GM19238 (cell line): ENCODE results near the gene OLFML2A.
"Not testable (repeated sequence)": the region's sequence is repeated elsewhere in the genome, so short reads cannot be mapped to it uniquely, and the experiment has no call there.

Experiments used
- DNase-seq: peaks from one replicate; pipeline ENCODE4 v3.0.0; 2011; ENCODE audit warnings: low spot score; ENCODE audit not compliant: insufficient read length

OLFML2A gene

DNA sequence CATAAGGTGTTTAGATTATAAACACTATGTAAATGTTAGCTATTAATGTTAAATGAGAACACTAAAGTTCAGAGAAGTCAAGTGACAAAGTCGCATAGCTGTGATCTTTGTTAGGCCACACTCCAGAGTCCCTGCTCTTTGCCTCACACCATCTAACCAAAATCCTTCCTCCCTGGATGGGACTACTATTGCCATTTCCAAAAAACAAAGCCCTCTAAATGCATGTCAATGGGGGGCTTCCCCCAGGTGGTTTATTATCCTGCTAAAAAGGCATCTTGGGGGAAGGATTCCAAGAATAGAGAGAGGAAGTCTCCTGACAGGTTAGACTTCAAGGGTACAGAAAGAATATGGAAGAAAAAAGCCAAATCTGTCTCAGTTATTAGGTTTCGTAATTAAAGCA is 16.2 kb upstream of the OLFML2A start:
- no peak for DNase-seq

DNA sequence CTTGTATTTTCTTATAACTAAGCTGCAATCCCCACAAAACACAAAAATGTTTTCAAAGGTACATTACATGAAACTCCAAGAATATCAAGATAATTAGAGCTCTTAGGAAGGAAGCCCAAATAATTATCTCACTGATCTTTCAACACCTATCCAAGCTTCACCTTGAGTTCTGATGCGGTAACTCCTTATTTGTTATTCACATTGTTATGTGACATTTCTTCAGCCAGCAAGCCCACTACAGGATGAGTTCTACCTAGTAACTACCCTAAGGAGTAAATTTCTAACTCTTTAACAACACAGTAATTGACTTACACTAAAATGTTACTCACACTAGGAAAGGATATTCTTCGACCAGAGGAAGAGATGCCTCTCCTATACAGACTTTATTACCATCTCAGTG is 15.7 kb upstream of the OLFML2A start:
- no peak for DNase-seq

DNA sequence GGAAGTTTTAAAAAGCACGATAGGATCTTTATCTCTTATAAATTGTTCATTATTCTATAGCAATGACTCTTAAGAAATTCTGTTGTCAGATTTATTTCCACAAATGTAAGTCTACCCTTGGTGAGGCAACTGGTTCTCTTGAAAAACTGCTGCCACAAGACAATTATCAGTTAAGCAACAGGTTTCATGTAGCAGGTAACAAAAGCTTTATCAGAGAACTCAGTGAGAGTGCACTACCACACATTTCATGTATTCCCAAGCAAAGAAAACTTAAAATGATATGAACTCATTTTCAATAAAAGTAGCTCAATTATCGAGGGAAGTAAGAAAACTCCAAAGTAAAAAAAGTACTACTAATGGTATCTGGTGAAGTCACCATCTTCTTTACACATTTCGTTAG is 15.2 kb upstream of the OLFML2A start:
- DNase-seq, result no peak

DNA sequence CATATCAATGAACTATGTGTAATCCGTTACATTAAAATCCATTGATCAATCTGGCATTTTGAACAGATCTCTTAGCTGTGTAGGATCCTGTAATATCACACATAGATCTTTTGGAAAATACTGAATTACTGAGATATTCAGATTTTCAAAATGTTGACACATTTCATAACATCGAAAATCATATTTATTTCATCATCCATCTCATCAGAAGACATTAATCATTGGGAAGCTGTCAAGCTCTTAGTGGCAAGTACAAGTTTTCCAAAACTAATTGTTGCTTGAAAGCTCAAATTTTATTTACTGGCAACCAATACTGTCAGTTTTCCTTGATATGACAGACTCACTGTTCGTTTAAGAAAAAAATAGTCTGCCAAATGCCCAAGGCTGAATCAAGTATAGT is 14.3 kb upstream of the OLFML2A start:
- no peak for DNase-seq

DNA sequence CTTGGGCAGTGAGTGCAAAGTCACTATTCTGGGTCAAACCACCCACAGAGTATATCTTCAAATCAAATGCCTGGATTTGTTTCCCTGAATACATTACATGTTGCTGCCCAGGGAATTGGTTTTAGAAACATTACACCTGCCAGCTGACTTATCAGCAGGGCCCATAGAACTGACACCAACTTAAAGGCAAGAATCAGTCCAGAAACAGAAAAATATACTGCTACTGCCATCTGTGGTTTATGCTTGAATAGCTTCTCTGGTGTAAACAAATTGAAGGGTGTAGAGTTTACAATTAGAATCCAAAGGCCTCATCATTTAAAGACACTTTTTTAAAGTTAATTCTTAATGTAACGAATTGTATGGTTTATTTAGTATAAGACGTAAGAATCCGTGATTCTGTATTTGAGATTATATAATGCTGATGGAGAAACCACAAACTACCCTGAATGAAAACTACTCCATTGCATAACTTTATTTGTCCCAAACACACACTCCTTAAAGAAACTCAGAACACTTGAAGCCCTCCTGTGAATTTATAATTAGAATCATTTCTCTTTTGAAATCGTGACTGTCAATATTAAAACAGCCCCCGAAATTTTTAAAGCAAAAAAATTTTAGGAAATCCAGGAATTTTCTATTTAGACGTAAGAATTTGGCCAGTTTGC is 12.0 kb upstream of the OLFML2A start:
- DNase-seq, result no peak

DNA sequence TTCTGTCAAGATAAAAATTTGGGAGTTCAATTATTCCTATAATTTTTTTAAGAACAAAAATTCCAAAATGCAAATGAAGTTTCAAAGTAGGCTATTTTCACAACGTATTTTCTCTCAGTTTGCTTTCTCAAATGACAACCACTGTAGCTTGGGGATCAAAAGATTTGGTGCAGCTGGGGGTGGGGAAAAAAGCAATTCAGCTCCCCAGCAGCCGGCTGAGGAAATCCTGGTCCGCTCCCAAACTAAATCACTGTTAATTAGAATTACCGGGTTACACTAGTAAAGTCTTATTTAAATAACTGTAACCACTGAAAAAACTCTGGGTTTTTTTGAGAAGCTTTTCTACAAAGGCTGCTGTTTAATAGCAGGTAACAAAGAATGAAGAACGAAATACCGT is 11.5 kb upstream of the OLFML2A start:
- DNase-seq, result no peak

DNA sequence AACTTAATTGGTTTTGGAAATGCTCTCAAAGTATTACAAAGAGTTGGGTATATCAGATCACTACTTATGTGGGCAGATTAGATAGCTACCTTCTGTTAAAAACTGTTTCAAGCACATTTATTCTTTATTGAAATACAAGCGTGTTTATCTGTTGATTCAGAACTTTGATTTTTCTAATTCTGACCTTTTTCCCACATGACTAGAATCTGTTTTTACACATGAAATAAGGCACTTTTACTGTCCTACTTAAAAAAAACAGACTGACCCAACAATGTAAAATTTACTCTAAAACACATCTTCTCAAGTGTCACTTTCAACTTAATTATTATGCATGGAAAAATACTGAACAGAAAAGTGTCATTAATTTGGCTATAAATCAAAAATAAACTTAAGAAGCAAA is 10.6 kb upstream of the OLFML2A start:
- DNase-seq, result no peak

DNA sequence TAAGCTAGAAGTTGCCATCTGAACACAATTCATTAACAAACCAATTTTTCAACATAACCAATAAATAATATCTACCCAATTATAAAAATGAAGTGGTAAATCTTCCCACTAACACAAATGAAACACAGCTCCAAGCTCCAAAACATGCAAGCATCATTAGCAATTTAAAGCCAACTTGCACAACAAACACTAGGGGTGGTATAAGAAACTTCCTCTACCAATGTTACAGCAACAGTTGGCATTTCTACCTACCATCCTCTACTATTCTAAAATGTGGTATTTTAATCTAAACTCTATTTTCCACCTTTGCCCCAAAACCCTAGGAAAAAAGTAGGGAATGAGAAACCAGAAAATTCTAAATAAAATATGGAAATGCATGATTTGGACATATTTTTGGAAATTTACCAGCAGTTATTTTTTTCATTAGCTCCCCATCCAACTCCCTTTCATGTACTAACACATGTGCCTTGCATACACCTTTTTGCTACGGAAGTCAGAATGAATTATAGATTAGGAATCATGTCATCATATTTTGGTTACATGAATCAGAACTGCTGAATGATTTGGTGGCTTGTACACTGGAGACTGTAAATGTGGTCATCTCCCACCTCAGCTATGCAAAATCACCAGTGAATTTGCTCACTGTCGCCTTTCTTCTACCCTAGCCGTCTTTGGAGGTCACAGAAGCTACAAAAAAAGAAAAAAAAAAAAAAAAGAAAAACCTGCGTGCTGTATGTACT is 9.9 kb upstream of the OLFML2A start:
- DNase-seq, result no peak

DNA sequence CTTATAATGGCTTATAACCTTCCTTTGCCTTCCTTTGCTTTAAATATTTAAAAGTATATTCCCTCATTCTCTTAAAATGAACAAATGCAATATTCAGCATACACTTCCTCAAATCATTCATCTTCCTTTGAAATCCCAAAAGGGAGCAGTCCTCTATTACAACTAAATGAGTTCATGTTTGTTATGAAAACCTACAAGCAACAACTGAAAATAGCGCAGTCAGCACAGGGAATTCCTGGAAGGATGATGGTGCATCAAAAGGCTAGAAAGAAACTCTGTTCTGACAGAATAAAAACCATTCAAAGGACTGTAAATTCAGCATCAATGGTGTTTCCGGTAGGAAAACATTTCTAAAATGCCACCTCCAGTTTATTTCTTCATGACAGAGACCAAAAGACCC is 9.1 kb upstream of the OLFML2A start:
- DNase-seq, result no peak

DNA sequence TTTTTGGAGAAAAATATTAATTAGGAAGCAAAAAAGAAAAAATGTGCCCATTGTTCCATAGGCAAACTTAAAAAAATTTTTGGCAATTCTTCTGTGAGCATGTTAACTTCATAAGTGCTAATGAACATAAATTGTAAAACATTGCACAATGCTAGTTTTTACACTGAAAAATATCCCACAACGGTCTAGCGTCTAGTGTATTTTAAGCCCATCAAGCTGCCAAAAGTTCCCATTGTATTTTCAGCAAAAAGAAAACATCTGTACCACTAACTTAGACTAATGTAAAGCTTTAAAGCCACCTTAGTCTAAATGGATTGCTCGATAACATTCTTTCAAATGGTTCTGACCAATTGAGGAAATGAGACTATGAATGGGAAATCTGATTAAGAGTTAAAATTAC is 8.6 kb upstream of the OLFML2A start:
- DNase-seq, result no peak

DNA sequence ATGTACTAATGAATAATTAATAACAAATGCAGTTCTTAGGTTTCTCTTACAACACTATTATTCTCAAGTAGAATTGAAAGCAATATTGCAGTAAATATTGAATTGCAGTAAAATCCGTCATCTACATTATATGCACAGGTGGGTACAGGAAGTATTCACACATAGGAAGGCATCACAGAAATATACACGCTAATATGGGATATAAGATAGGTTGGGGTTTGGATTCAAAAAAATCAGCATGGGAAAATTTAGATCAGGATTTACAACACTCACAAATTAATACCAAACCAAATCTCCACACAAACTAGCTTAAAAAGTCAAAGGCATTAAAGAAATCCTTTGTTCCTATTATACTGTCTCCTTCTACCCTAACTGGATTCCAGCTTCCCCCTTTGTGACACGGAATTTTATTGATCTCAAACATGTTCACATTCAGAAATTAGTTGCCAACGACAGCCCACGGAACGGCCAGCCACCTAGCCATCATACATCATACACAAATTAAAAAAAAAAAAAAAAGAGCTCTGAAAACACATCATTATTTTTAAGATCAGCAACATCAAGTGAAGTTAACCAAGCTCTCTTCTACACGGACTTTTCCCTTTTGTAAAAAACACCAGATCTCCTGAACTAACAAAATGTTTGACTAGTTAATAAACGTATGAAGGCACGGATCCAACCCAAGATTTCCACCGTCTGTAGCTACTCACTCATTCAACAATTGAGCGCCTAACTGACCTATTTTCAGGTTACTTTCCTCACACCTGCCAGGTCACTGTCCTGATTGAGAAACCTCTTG is 8.0 kb upstream of the OLFML2A start:
- no peak for DNase-seq

DNA sequence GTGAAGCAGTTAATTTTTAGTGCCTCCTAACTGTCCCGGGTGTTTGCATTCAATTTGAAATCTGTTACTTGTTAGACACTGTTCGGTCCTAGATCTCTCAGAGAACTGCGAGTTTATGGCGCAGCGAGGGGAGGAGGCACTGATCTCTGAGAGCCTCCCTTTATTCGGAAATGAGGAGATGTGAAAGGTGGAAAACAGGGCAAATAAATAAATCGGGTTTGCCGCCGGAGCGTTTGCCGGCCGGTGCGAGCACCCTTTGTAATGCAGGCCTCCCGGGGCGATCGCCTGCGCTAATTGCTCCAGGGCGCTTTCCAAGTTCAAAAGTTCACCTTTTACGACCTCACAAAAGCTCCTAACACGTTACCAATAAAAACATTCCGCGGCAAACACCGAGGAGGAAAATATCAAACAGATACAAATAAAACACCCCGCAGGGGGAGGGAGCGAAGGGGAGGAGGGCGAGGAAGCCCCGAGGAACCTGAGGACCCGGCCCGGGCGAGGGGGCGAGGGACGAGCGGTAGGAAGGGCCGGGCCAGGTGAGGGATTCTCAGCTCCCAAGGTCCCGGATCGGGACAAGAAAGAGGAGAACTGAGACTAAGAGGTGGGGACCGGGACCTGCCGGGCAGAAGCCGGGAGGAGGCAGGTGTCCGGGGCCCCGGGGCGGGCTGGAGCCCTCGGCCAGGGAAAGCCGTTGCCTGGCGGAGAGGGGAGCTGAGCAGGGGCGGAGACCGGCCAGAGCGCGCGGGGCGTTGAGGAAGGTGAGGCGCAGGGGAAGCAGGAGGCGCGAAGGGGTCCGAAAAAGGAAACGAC is 7.2 kb upstream of the OLFML2A start:
- no peak for DNase-seq

DNA sequence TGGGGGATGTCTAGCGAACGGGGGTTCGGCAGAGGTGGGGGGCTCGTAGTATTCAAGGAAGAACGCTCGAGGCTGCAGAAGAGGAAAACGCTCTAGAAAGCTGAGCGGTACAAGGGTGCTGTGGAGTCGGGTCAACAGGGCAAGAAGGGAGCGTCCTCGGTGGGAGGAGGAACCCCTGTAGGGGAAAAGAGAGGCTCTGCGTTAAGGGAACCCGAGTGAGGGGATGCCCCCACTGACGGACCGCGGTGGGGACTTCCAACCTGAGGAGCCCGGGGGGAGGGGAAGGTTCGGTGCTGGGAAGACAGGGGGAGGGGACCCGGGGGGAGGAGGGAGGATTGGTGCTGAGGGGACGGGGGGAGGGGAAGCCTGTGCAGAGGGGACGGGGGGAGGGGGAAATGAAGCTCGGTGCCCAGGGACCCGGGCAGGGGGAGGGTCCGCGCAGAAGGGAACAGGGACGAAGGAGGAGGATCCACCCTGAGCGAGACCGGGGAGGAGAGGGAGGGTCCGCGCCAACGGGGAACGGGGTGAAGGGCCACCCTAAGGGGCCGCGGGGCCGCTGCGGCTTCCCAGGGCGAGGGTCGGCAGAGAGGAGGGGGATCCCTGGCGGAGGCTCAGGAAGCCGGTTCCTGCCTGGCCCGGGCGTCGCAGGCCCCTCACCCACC is 6.4 kb upstream of the OLFML2A start:
- DNase-seq, result no peak

DNA sequence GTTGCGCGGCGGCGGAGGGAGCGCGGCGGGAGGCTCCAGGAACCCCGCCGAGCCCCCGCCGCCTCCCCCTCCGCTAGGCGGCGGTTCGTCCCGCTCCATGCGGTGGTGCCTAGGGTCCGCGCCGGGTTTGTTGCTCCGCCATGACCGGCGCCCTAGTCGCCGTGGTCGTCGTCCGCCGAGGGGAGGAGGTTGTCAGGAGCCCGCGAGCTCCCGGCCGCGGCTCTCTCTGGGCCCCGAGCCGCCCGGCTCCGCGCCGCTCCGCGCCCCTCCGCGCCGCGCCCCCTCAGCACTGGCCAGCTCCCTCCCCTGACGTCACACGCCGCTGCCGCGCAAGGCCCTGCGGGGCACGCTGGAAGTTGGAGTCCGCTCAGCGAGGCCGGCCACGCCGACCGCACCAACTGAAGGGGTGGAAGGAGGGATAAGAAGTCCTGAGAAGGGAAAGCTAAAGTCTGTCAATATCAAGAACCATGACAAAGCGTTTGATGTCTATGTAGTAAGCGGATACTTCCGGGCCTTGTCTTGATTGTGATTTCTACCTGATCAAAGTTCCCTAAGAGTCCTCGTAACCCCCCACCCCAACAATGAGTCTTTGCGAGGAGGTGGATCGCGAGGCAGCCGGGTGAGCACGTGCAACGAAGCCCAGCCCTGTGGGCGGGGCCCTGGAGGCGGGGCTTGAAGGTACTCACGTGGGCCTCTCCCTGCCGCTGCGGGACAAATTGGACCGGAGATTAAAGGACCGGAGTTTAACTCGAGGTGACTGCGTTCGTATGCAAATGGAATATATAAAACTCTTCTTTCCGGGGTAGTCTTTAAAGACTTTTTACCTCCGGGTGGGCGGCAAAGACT is 5.7 kb upstream of the OLFML2A start, which contains the start of gene NR6A1:
TSS of gene NR6A1 (minus strand) at position 291 of the 846 bp plus-strand sequence.
- peak; percentile 98 for DNase-seq

DNA sequence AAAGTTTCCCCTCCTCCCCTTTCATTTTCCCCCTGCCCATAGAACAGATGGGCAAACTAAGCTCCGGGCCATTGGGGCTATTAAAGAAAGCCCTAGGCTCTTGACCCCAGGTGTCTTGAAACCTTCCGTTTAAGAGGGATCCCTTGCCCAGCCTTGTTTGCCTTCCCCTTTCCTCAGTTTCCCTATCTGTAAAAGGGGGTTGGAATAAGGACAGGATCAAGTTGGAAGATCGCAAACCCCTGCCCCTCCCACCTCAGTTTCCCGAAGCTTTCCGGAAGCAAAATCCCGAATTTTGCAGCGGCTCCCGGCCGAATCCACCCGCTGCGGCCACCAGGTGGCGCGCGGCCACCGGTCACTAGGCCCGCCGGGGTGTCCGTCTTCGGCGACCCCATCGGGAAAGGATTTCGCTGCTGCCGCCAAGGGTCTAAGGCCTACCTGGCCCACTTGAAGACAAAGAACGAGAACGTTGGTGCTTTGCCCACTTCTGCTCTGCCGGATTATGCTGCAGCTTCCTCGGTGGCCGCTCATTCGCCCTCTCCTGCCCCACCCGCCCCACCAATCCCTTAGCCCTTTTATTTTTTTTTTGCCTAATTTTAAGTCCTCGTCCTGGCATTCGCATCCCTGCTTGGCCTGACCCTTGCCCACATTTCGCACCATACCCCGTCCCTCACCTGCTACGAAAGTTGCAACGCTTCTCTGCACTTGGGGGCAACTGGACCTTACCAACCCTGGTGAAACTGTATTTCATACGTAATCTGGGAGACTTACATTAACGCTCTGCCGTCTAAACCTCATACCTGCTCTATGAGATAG is 4.9 kb upstream of the OLFML2A start:
- DNase-seq, result peak; percentile 48

DNA sequence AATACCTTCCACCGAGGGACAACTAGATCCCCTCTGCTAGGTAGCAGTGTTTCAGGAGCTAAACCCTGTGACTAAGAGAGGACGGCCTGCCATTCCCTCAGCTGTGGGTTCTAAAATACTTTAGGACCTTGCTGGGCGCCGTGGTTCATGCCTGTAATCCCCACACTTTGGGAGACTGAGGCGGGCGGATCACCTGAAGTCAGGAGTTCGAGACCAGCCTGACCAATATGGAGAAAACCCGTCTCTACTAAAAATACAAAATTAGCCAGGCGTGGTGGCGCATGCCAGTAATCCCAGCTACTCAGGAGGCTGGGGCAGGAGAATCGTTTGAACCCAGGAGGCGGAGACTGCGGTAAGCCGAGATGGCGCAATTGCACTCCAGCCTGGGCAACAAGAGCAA is 4.1 kb upstream of the OLFML2A start:
- not testable (repeated sequence) for DNase-seq

DNA sequence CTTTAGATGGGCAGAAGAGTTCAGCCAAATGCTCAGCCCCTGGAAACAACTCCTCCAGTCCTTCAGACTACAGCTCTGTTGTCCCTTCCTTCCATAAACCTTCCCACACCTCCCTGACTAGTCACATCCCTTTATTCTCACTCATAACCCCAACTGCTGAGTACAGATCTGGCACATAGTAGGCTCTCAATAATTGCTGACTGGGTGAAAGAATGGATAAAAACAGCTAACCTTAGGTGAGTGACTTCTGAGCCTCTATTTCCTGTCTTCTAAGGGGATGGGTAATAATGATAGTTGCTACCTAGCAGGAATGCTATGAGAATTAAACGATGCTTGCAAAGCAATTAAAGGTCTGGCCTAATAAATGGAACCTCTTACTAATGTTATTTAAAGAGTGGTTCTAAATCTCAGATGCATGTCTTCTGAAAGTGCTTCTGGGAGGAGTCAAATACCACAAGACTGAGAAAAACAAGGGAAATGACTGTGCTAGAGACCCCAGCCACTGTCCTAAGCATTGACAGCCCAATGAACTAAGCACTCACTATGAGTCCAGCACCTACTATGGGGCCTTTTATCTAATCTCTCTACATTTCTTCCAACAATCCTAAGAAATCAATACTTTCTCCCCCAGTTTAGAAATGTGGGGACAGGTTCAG is 3.3 kb upstream of the OLFML2A start:
- DNase-seq, result no peak

DNA sequence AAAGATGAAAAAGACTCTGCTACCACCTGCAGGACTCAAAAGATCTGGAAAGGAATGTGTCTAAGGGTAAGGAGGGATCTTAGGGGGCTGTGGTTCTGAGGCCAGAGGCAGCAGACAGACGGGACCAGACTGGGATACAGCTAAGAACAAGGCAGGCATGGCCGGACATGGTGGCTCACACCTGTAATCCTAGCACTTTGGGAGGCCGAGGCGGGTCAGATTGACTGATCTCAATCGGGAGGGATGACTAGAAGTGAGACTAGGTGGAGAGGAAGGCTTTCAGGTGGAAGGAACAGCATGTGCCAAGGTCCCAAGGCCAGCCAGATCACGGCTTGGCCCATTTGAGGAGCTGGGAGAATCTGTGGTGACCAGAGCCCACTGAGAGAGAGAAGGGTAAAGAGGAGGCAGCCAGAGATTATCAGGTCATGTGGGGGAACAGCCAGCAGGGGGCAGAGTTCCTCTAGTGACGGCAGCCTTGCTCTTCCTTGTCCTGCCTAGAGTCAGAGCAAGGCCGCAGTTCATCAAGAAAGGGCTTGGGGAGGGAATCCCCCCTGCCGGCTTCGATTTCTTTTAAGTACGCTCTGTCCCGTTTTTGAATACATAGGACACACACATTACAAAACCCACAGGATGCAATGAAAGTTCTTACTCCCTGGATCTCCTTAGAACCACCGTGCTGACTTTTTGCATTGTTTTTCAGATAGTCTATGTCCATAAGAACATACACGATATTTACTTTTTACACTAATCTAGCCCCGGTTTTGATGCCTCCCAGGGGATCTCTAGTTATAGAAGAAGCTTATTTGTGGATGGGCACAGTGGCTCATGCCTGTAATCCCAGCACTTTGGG is 2.6 kb upstream of the OLFML2A start:
- peak; percentile 83 for DNase-seq
